ENCODE results near the gene PKD1.

- TF ChIP-seq CTCF (conservative IDR thresholded peaks at IDR 0.05; ENCODE audit: low read depth, low read length), result no peak
- TF ChIP-seq EZH2 (IDR thresholded peaks at IDR 0.05; ENCODE audit: low read length, unreplicated experiment), result no peak
These were observed 40.3 kb downstream of the PKD1 start for GRCh38 chr16:2095315-2095853.
